Stomach smooth muscle (tissue), 2 donors: Measurements from ENCODE around the gene HSD17B14.
"Not testable (repeated sequence)": the region's sequence is repeated elsewhere in the genome, so short reads cannot be mapped to it uniquely, and the experiment has no call there.

Experiments used
- H3K27ac ChIP-seq: one replicate; pipeline ENCODE4 v1.7.0; 2013; ENCODE audit warnings: mild to moderate bottlenecking, low read length, inconsistent platforms
- H3K27me3 ChIP-seq, 2 donors: one replicate each; pipeline ENCODE4 v1.7.0; 2013; ENCODE audit warnings: low read length in 2 of 2; ENCODE audit not compliant: insufficient read depth in 2 of 2, control insufficient read depth in 1 of 2
- H3K36me3 ChIP-seq, 2 donors: one replicate each; pipeline ENCODE4 v1.7.0; 2013; ENCODE audit warnings: low read length in 2 of 2; ENCODE audit not compliant: control insufficient read depth in 2 of 2, insufficient read depth in 2 of 2
- H3K4me1 ChIP-seq: one replicate; pipeline ENCODE4 v1.7.0; 2013; ENCODE audit warnings: low read length; ENCODE audit not compliant: control insufficient read depth, insufficient read depth
- H3K4me3 ChIP-seq, 2 donors: one replicate each; pipeline ENCODE4 v1.7.0; 2013; ENCODE audit warnings: low read length in 2 of 2
- H3K9ac ChIP-seq, 2 donors: one replicate each; pipeline ENCODE4 v1.7.0; 2013; ENCODE audit warnings: low read length in 2 of 2, mild to moderate bottlenecking in 1 of 2
- H3K9me3 ChIP-seq, 2 donors: one replicate each; pipeline ENCODE4 v1.7.0; 2013; ENCODE audit warnings: low read length in 2 of 2; ENCODE audit not compliant: control insufficient read depth in 2 of 2
- donor health status: healthy.
- donor health status: Pancreatic carcinoma.

The HSD17B14 gene

GRCh38 chr19:48796298-48797083 is 39.8 kb downstream of the HSD17B14 start:
- Histone ChIP-seq H3K9ac (no peak overlapping the region), H3K36me3 (peaks cover 0 to 2% of the 10 kb centered on the region in 2 donors), H3K27ac (peak overlapping the region; percentile 85), H3K4me3 (no peak overlapping the region), H3K4me1 (peaks cover 19% of the 10 kb centered on the region), H3K27me3 (no peaks in the 10 kb centered on the region), H3K9me3 (no peaks in the 10 kb centered on the region)

- peak overlapping the region in 1 of 2 donors; percentile 87 for H3K4me3 ChIP-seq
- no peaks in the 10 kb centered on the region for H3K9me3 ChIP-seq
- peaks cover 0 to 2% of the 10 kb centered on the region in 2 donors for H3K36me3 ChIP-seq
- H3K9ac ChIP-seq = peak overlapping the region in 1 of 2 donors; percentile 78
- peak overlapping the region; percentile 85 for H3K27ac ChIP-seq
- no peaks in the 10 kb centered on the region for H3K27me3 ChIP-seq
- H3K4me1 ChIP-seq = peaks cover 19% of the 10 kb centered on the region
These were observed 40.6 kb downstream of the HSD17B14 start for GRCh38 chr19:48795685-48796070.

DNA sequence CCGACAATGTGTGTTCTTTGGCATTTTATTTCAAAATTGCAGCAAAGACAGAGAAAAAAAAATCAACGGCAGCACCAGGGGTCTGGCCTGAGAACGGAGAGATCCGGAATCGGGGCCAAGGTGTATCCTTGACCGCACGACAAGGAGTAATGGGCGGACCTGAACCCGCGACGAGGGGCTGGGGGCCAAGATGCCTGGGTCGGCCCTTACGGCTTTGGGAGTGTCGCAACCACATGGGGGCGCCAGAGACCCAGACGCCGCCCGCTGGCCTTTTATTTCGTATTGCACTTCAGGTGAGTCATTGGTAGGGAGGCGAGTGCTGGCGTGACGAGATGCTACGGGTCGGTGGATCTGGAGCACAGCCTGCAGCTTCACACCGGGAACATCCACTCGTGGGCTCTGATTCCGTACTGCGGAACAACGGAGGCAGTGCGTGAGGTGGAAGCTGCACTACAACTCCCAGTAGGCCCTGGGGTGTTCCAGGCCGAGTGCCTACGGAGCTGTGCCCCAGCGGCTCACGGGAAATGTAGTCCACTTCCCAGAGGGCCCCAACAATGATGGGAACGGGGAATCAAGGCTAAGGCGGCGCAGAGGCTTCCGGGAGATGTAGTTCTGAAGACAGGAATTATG is 41.1 kb downstream of the HSD17B14 start:
- H3K36me3 ChIP-seq = peaks cover 0 to 2% of the 10 kb centered on the region in 2 donors
- peak overlapping the region; percentile 85 for H3K27ac ChIP-seq
- peaks cover 19% of the 10 kb centered on the region for H3K4me1 ChIP-seq
- H3K27me3 ChIP-seq = no peaks in the 10 kb centered on the region
- peak overlapping the region; percentile 78 to 86 for H3K9ac ChIP-seq
- peak overlapping the region; percentile 80 to 87 for H3K4me3 ChIP-seq
- no peaks in the 10 kb centered on the region for H3K9me3 ChIP-seq

DNA sequence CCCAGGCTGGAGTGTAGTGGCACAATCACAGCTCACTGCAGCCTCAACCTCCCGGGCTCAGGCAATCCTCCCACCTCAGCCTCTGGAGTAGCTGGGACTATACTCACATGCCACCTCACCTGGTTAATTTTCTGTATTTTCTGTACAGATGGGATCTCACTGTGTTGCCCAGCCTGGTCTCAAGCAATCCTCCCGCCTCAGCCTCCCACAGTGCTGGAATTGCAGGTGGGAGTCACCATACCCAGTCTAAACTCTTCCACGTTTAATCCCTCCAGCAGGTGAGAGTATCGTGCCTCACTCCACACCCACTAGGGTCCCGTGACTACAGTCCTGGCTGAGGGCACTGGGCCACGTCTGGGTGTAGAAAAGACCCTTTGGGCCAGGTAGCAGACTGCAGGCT is 42.0 kb downstream of the HSD17B14 start:
- H3K9me3 ChIP-seq = no peaks in the 10 kb centered on the region
- peak overlapping the region; percentile 78 to 86 for H3K9ac ChIP-seq
- peaks cover 0 to under 1% of the 10 kb centered on the region in 2 donors for H3K36me3 ChIP-seq
- H3K4me1 ChIP-seq = peaks cover 19% of the 10 kb centered on the region
- H3K4me3 ChIP-seq = no peak overlapping the region
- H3K27me3 ChIP-seq = no peaks in the 10 kb centered on the region
- peak overlapping the region; percentile 85 for H3K27ac ChIP-seq

DNA sequence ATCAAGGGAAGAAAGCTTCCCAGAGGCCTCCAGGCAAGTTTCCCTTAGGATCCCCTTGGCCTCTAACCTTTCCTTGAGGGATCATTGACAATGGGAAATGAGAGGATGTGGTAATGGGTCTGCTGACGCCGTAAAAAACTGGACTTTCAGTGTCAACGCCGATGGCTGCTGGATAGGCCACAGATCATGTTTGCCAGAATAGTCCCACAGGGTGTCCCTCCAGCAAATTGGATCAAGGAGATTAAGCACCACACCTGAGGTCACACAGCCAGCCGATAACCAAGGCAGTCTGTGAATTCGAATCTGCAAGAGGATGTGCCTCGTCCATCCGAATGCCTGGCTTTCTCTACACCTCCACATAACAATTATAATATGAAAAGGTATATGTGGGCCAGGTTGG is 43.0 kb downstream of the HSD17B14 start:
- Histone ChIP-seq H3K9me3 (no peaks in the 10 kb centered on the region), H3K4me3 (no peak overlapping the region), H3K27me3 (no peaks in the 10 kb centered on the region), H3K27ac (no peak overlapping the region), H3K4me1 (peaks cover 19% of the 10 kb centered on the region), H3K36me3 (no peaks in the 10 kb centered on the region), H3K9ac (no peak overlapping the region)

GRCh38 chr19:48787331-48787730 is 49.0 kb downstream of the HSD17B14 start:
- not testable (repeated sequence) for H3K4me3 ChIP-seq, H3K9ac ChIP-seq, H3K9me3 ChIP-seq, H3K27me3 ChIP-seq, H3K27ac ChIP-seq, H3K4me1 ChIP-seq, H3K36me3 ChIP-seq

DNA sequence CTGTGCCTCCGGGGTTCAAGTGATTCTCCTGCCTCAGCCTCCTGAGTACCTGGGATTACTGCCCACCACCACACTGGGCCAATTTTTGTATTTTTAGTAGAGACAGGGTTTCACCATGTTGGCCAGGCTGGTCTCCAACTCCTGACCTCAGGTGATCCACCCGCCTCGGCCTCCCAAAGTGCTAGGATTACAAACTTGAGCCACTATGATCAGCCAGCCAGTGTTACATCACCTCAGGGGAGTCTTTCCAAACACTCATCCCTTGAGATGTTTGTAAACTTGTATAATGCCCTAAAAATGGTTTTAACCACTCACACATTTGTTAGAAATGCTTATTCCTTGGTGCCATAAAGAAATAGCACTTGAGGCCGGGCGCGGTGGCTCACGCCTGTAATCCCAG is 49.9 kb downstream of the HSD17B14 start:
- not testable (repeated sequence) for H3K9me3 ChIP-seq, H3K27ac ChIP-seq, H3K4me1 ChIP-seq, H3K36me3 ChIP-seq, H3K27me3 ChIP-seq, H3K9ac ChIP-seq, H3K4me3 ChIP-seq

- Histone ChIP-seq H3K9ac (no peak overlapping the region), H3K36me3 (no peaks in the 10 kb centered on the region), H3K4me1 (peaks cover 4% of the 10 kb centered on the region), H3K4me3 (no peak overlapping the region), H3K27ac (no peak overlapping the region), H3K9me3 (no peaks in the 10 kb centered on the region), H3K27me3 (no peaks in the 10 kb centered on the region)
These were observed 51.8 kb downstream of the HSD17B14 start for GRCh38 chr19:48784527-48784926.

GRCh38 chr19:48780631-48781391 is 55.5 kb downstream of the HSD17B14 start:
- H3K27ac ChIP-seq = no peak overlapping the region

GRCh38 chr19:48779636-48780035 is 56.7 kb downstream of the HSD17B14 start:
- H3K27me3 ChIP-seq = no peaks in the 10 kb centered on the region
- no peak overlapping the region for H3K4me3 ChIP-seq
- H3K27ac ChIP-seq = no peak overlapping the region
- H3K9ac ChIP-seq = no peak overlapping the region
- H3K4me1 ChIP-seq = peaks cover 4% of the 10 kb centered on the region
- no peaks in the 10 kb centered on the region for H3K36me3 ChIP-seq
- H3K9me3 ChIP-seq = no peaks in the 10 kb centered on the region

More at GRCh38 chr19:48780631-48781391, 55.5 kb downstream of the HSD17B14 start:
- Histone ChIP-seq H3K4me3 (no peak overlapping the region), H3K9me3 (no peaks in the 10 kb centered on the region), H3K9ac (peak overlapping the region in 1 of 2 donors; percentile 5), H3K36me3 (no peaks in the 10 kb centered on the region), H3K27me3 (no peaks in the 10 kb centered on the region), H3K4me1 (peaks cover 4% of the 10 kb centered on the region)
